ENCODE results near the gene NUTM1. TPM values are rescaled to one million over a fixed set of nuclear protein-coding genes. Genes with fewer than 3 reads are reported as not detected.
A peak's percentile ranks its signal among the peaks of the same experiment; 100 is the strongest.

Gene NUTM1, protein sequence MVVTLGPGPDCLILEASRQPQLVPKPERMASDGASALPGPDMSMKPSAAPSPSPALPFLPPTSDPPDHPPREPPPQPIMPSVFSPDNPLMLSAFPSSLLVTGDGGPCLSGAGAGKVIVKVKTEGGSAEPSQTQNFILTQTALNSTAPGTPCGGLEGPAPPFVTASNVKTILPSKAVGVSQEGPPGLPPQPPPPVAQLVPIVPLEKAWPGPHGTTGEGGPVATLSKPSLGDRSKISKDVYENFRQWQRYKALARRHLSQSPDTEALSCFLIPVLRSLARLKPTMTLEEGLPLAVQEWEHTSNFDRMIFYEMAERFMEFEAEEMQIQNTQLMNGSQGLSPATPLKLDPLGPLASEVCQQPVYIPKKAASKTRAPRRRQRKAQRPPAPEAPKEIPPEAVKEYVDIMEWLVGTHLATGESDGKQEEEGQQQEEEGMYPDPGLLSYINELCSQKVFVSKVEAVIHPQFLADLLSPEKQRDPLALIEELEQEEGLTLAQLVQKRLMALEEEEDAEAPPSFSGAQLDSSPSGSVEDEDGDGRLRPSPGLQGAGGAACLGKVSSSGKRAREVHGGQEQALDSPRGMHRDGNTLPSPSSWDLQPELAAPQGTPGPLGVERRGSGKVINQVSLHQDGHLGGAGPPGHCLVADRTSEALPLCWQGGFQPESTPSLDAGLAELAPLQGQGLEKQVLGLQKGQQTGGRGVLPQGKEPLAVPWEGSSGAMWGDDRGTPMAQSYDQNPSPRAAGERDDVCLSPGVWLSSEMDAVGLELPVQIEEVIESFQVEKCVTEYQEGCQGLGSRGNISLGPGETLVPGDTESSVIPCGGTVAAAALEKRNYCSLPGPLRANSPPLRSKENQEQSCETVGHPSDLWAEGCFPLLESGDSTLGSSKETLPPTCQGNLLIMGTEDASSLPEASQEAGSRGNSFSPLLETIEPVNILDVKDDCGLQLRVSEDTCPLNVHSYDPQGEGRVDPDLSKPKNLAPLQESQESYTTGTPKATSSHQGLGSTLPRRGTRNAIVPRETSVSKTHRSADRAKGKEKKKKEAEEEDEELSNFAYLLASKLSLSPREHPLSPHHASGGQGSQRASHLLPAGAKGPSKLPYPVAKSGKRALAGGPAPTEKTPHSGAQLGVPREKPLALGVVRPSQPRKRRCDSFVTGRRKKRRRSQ
- not detected in 2 replicates for total RNA-seq (2014; rRNA removed; shearing (Covaris generic))

DNA sequence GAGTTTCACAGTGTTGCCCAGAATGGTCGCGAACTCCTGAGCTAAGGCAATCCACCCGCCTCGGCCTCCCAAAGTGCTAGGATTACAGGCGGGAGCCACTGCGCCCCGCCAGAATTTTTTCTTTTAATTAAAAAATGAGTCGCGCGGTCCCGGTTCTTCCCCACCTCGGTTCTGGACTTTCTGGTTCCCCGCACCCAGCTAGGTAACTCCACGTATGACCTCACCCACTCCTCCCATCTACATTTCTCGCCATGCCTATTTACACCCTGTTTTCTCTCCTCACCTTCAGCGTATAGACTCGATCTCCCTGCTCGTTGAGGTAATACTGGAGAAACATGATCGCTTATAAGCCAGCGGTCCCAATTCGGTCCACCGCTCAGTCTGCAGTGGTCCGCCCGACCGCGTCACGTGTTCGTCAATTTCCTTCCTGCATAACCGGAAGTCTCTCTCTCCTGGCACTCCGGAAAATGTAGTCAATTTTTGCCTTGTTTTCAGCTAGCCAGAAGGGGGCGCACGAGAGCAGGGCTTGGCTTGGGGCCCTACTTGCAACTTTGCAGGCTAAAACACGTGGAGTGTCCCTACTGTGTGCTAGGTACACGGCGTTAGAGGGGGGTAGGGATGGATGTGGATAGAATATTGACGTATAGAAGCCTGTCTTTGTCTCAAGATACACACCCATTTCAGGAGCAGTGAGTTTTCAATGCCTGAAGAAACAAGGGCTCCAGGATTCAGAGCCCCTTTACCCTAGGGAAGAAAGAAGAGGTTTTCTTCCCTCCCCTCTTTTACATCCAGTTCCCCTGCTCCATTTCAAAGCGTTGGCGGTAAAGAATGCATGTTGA lies at the start of gene NUTM1, which contains the start of gene NOP10:
Gene NUTM1, plus strand, starts transcription at position 579 of the 839 bp plus-strand sequence. CDS start 382 bp downstream, outside the sequence.
Gene NOP10, minus strand, starts transcription at position 400 of the 839 bp plus-strand sequence. Its CDS starts 63 bp downstream, at position 337.
- peak; percentile 97 for DNase-seq (ENCODE audit: low spot score)

DNA sequence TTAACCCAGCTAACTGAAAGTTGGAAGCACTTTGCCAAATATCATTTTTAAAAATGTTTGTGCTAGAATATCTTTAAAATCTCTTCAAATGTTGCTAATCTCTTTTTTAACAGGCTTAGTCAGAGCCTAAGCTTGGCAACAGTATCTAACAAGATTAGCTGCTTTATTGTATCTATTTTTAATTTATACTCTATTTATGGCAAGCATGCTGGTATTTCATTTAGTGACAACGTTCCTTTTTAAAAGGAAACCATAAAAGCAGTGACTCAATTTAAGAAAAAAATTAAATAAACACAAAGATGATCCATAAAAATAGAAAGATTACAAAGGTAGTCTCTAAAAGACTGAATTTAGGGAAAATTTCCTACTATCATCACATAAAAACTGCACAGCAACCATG lies 46.1 kb upstream of the NUTM1 start:
- DNase-seq (ENCODE audit: low spot score): no peak

DNA sequence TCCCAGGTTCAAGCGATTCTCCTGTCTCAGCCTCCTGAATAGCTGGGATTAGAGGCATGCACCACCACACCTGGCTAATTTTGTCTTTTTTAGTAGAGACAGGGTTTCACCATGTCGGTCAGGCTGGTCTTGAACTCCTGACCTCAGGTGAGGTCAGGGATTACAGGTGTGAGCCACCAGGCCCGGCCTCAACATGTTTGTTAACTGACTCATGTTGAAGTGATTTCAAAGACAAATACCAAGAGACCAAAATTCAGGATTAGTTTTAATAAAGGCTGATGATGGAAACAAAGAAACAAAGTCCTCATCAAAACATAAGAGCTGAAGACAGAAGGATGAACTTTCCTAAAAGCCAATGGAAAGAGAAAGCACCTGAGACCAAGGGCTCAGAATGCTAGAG lies 42.1 kb upstream of the NUTM1 start:
- no peak for DNase-seq (ENCODE audit: low spot score)

DNA sequence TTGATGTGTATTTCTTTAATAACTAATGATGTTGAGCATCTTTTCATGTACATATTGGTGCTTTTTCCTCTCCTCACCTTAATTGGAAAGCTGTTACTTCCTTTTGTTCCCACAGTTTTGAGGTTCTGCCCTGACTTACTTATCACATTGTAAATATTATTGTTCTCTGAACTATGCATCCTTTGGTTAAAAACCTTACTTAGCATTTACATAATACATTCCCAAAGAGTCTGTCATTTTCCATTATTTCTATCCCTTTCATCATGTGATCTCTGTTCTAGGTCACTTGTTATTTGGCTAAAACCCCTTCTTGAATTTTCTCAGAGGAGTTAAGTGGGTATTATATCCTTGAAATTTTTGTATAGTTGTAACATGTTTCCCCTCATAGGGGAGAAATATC lies 38.5 kb upstream of the NUTM1 start:
- DNase-seq (ENCODE audit: low spot score): no peak

DNA sequence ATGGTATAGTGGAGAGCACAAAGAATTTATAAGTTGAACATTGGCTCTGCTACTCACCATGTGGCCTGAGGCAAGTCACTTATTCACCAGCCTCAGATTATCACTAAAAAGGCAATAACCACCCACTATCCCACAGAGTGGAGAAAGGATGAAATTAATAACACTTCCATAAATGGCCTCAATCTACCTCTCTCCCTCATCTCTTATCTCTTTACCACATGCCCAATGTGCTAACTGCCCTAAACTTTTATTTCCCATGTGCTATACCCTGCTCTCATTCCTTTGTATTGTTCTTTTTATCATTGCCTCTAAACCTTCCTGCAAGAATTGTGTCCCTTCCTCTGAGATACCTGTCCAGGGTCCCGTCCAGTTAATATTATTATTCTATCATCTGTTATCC lies 31.6 kb upstream of the NUTM1 start:
- DNase-seq (ENCODE audit: low spot score): no peak

DNA sequence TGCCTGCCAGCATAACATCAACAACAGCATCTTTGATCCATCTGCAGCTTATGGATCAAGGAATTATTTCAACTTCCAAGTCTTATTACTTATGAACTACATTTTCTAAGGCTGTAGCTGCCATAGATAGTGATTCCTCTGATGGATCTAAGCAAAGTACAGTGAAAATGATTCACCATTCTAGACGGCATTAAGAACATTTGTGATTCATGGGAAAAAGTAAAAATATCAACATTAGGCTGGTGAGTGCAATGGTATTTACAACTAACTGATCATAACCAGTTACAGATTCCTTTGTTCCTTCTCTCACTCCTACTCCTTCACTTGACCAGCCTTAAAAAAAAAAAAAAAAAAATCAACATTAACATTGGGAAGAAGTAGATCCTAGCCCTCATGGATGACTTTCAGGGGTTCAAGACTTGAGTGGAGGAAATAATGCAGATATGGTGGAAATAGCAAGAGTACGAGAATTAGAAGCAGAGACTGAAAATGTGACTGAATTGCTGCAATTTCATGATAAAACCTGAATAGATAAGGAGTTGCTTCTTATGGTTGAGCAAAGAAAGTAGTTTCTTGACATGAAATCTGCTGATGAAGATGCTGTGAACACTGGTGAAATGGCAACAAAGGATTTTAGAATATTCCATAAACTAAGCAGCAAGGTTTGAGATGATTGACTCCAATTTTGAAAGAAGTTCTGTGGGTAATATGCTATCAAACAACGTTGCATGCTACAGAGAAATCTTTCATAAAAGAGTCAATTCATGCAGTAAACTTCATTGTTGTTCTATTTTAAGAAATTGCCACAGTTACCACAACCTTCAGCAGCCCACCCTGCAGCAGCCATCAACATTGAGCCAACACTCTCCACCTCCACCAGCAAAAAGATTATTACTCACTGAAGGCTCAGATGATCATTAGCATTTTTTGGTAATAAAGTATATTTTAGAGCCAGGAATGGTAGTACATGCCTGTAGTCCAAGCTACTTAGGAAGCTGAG lies 28.3 kb upstream of the NUTM1 start:
- no peak for DNase-seq (ENCODE audit: low spot score)

DNA sequence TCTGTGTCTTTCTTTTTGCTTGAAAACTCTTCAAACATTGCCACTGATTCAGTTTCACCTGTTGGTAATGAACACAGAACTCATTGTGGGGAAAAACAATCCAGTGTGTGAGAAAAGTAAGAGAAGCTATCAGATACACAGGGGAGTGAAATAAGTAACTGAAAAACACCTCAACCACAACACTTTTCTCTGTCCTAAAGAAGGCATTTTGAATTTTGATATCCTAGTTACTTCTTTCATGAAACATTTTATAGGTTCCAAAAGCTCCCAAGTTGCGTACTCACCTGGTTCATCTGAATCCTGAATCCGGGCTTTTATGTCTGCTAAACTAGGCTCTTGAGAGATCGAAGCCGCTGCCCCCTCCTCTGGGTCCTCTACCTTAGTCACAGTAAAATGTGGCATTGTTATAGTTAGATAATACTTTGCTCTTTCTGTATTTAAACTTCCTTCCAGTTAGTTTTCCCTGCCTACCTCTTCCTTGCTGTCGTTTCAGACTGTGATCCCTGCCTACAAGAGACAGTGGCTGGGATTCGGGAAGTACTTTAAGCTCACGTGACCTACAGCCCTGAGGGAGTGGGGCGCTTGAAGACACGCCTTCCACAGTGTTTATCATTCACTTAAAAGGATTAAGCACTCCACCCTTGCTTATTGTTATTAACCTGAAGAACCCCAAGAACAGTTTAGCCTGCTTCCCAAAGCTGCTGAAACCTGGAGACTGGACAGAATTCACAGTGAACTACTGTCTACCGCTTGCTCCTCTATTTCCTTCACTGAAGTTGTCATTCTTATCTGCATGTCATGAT lies 24.6 kb upstream of the NUTM1 start:
- DNase-seq (ENCODE audit: low spot score): peak; percentile 83

DNA sequence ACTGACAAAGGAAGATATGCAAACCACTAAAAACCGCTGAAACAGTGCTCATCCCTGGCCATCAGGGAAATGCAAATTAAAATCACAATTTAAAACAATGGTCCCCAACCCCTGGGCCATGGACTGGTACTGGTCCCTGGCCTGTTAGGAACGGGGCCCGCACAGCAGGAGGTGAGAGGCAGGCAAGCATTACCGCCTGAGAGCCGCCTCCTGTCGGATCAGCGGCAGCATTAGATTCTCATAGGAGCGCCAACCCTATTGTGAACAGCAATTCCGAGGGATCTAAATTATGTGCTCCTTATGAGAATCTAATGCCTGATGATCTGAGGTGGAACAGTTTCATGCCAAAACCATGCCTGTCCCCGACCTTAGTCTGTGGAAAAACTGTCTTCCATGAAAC lies 19.9 kb upstream of the NUTM1 start:
- DNase-seq (ENCODE audit: low spot score): no peak

DNA sequence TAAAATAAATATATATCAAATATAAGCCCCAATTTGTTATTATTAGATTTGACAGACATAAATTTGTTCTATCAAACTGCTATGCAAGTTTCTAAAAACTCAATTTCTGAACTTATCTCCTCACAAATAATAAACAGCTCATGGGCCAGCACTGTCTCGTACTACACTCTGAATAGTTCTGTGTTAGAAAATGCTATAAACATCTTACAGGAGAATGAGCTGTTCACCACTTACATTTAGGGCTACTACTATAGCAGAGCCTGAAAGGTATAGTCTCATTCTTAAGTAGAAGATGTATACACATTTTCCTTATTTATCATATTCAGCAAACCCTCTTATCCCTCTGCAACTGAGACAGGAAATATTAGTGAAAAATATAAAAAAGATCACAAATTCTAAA lies 18.2 kb upstream of the NUTM1 start:
- DNase-seq (ENCODE audit: low spot score): no peak

DNA sequence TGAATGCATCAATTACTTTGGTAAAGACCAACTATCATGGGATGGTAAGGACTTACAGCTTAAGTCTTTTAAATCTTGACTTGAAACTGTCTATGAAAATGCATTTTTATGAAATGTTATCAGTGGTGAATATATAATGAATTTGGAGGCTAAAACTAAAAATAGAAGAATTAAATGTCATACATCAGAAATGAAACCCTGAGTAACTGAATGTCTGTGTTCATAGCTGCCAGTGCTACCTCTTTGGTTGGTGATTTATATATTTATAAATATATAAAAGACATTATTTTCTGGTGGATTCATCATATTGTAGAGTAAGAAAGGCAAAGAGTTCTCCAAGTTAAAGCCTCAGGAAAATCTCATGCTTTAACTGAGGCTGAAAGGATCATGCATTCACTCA lies 17.7 kb upstream of the NUTM1 start:
- DNase-seq (ENCODE audit: low spot score): no peak

DNA sequence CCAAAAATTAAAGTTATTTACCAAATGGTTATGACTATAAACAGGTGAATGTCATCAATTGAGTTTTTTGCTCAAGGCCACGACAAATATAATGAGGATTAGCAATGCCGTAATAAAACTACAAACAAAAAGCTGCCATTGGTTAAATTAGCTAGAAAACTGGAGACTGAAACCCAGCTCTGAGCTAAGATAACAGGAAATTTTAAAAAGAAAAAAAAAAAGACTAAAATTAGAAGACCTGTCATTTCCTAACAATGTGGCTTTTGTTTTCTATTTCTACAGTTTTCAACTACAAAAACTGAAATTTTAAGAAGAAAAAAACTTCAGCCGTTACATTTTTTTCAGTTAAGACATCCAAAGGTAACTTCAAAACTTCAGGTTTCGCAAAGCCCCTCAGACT lies 15.2 kb upstream of the NUTM1 start:
- DNase-seq (ENCODE audit: low spot score): no peak

DNA sequence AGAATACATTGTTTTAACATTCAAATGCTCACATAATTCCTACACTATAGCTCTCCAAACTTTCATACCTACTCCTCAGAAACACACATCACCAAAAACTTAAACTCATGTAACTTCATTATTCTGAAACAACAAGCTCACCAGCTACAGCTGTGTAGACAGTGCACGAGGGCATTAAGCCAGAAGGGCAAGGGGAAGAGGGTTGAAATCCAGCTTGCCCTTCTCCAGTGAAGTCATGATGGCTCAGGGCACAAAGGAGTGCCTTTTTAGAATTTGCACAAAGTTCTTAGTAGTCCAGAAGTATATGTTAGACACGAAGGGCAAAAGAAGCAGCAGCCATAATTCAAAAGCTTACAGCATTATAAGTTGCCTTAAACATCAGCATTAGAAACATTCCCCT lies 14.1 kb upstream of the NUTM1 start:
- no peak for DNase-seq (ENCODE audit: low spot score)

DNA sequence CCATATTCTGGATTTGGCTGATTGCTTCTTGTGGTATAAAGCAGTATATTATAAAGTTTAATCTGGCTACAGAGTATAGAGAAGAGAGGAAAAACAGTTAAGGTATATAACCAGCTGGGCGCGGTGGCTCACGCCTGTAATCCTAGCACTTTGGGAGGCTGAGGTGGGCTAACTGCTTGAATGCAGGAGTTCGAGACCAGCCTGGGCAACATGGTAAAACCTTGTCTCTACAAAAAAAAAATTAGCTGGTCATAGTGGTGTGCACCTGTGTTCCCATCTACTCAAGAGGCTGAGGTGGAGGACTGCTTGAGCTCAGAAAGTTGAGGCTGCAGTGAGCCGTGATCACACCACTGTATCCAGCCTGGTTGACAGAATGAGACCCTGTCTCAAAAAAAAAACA lies 12.8 kb upstream of the NUTM1 start:
- DNase-seq (ENCODE audit: low spot score): no peak

DNA sequence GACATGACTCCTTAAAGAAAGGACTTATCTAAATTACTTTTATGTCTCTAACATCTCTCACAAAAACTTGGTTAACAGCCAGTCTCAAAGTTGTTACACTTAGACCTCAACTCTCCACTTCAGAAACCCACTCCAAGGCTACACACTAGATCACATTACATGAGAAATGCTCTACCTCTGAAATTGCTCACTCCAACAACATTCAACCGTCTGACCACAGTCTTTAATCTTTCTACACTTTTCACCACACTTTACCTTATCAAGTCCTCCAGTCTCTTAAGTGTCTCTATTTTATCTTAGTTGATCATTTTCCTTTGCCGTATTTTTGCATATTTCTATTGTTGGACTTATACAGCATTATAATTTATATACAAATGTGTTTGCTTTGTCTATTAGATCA lies 11.3 kb upstream of the NUTM1 start:
- no peak for DNase-seq (ENCODE audit: low spot score)

DNA sequence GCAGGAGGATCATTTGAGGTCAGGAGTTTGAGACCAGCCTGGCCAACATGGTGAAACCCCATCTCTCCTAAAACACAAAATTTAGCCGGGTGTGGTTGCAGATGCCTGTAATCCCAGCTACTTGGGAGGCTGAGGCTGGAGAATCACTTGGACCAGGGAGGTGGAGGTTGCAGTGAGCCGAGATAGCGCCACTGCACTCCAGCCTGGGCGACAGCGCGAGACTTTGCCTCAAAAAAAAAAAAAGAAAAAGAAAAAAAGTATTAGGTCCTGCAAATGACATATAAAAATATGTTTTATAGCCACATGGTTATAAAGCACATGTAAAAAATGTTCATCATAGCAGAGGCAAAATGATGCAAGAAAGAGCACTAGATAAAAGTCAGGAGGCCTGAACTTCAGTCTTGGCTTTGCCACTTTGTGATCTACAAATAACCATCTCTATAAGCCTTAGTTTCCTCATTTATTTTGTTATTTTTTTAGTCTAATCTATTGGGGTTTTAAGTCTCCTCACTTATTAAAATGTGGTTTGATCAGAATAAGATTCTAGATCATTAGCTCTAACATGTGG lies 10.5 kb upstream of the NUTM1 start:
- DNase-seq (ENCODE audit: low spot score): no peak

DNA sequence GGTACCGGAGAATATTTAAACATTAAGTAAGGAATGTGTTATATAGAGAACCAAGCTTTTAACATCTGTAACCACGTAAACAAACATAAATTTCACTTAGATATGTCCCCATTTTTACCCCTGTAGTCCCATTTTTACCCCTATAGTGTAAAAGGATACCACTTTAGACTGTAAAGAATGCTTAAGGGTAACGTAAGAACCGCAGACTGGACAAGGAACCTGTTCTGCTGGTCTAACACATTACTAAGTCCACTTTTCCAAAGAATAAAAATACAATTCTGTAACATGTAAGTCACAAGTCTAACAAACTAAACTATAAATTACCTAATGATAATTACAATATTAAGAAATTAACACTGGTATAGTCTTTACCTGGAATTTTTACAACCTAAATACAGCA lies 8.4 kb upstream of the NUTM1 start:
- DNase-seq (ENCODE audit: low spot score): no peak

DNA sequence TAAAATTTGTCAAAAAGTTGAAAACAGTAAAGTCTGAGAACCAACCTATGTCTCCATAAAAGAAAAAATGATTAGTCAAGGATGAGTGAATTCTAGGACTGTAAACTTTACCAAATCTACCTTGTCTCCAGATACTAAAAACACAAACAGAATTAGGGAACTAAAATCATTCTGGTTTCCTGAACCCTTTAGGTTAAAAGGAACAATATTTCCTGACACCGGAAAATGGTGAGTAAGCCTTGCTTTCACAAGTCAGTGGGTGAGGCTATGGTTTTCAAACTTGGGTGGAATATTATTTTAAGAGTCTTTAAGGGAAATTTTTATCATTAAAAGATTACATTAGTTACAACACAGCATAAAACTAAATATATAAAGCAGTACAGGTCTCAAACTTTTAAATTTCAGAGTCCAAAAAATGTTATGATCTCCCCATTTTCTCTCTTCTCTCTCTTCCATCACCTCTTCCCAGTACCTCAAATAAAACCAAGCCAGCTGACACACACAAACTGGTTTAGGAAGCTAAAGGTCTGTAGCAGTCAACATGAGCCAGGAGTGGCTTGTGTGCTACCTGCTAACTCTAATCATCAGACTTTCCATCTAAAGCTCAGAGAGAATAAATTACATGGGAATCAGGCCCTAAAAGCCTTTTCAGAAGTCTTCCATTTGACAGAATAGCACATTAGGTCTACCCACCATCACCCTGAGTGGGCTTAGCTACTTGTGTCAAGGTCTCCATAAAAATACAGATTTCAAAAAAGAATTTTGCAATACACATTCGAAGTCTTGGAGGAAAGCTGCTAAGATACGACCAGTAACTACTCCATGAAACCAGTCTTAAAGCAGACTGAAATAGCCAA lies 7.7 kb upstream of the NUTM1 start:
- DNase-seq (ENCODE audit: low spot score): no peak
